B cell (primary cell): ENCODE measurements around the gene TRIP11. TPM values are rescaled to one million over a fixed set of nuclear protein-coding genes. Genes with fewer than 3 reads are reported as not detected.

Experiments
- ATAC-seq: fragments of 200-7000 bp; cut with Tn5 transposase; one replicate; pipeline ENCODE4 v1.10.0; 2021; ENCODE audit warnings: low read depth, mild to moderate bottlenecking, moderate number of reproducible peaks, moderate library complexity
- CTCF ChIA-PET: fragments of 350-600 bp; sonication (Branson Sonifier 250); formaldehyde crosslinking; loops from one replicate; lab custom pipeline; 2021; ENCODE audit warnings: antibody characterized with exemption, inconsistent platforms; lab: Charles Lee
- POLR2A ChIA-PET: fragments of 350-600 bp; sonication (Branson Sonifier 250); formaldehyde crosslinking; loops from one replicate; lab custom pipeline; 2021; ENCODE audit warnings: antibody characterized with exemption; lab: Charles Lee
- DNase-seq: peaks from one replicate; pipeline ENCODE4 v3.0.0; 2013
- H2AFZ ChIP-seq: 2 replicates; pipeline ENCODE4 v1.6.1; 2012; ENCODE audit warnings: mild to moderate bottlenecking, low read depth, low read length; ENCODE audit not compliant: insufficient read depth, poor library complexity, severe bottlenecking
- H3K27ac ChIP-seq, 2 donors: 1 replicate in 1 of 2; 2 replicates in 1 of 2; pipeline ENCODE4 v1.5.1; 2012 to 2013; ENCODE audit warnings: low read length in 2 of 2, mild to moderate bottlenecking in 2 of 2, moderate library complexity in 1 of 2
- H3K27me3 ChIP-seq, 4 experiments: fragments of 200-600 bp in 1 of 4; sonication (generic) in 1 of 4; replicated peaks in 1 of 4; 1 replicate in 2 of 4; 2 replicates in 2 of 4; pipeline versions ENCODE4 v1.6.1 to v1.7.0; 2013 to 2016; ENCODE audit warnings: low read length in 3 of 4, mild to moderate bottlenecking in 2 of 4, mixed read lengths in 1 of 4, moderate library complexity in 1 of 4; ENCODE audit not compliant: insufficient read depth in 4 of 4, control insufficient read depth in 3 of 4; ENCODE audit errors: control extremely low read depth in 1 of 4
- H3K36me3 ChIP-seq, 2 experiments: replicated peaks in 1 of 2; 1 replicate in 1 of 2; 2 replicates in 1 of 2; pipeline versions ENCODE4 v1.6.1 to v1.7.1; 2013; ENCODE audit warnings: low read length in 1 of 2; ENCODE audit not compliant: insufficient read depth in 2 of 2, control insufficient read depth in 1 of 2; ENCODE audit errors: control extremely low read depth in 1 of 2, extremely low read depth in 1 of 2
- H3K4me1 ChIP-seq, 2 donors: fragments of 200-600 bp in 1 of 2; sonication (generic) in 1 of 2; 1 replicate in 1 of 2; 2 replicates in 1 of 2; pipeline versions ENCODE4 v1.5.1 to v1.6.1; 2013 to 2017; ENCODE audit warnings: low read length in 2 of 2; ENCODE audit not compliant: control insufficient read depth in 2 of 2, insufficient read depth in 2 of 2
- H3K4me2 ChIP-seq: replicated peaks from 2 replicates; pipeline ENCODE3; 2012; ENCODE audit warnings: mild to moderate bottlenecking, low read depth, low read length; ENCODE audit not compliant: poor library complexity, severe bottlenecking
- H3K4me3 ChIP-seq, 5 experiments: fragments of 200-600 bp in 1 of 5; sonication (generic) in 1 of 5; 1 replicate in 3 of 5; 2 replicates in 2 of 5; pipeline versions ENCODE4 v1.5.1 to v1.7.0; 2011 to 2016; ENCODE audit warnings: low read length in 4 of 5, mild to moderate bottlenecking in 4 of 5, low read depth in 2 of 5, control low read depth in 1 of 5, moderate library complexity in 1 of 5; ENCODE audit not compliant: insufficient read depth in 1 of 5; ENCODE audit errors: control extremely low read depth in 1 of 5, extremely low read depth in 1 of 5
- H3K79me2 ChIP-seq: fragments of 200-600 bp; sonication (generic); one replicate; pipeline ENCODE4 v1.6.0; 2016; ENCODE audit warnings: low read length; ENCODE audit not compliant: control insufficient read depth, insufficient read depth
- H3K9ac ChIP-seq: fragments of 200-600 bp; sonication (generic); 2 replicates; pipeline ENCODE4 v1.6.1; 2017; ENCODE audit warnings: mild to moderate bottlenecking, low read length, moderate library complexity
- H3K9me3 ChIP-seq, 3 donors: one replicate each; pipeline versions ENCODE4 v1.6.1 to v1.7.1; 2013; ENCODE audit warnings: low read length in 2 of 3; ENCODE audit not compliant: control insufficient read depth in 2 of 3, insufficient read depth in 1 of 3; ENCODE audit errors: control extremely low read depth in 1 of 3
- H4K20me1 ChIP-seq: 2 replicates; pipeline ENCODE4 v1.6.0; 2012; ENCODE audit warnings: mild to moderate bottlenecking, low read length; ENCODE audit not compliant: insufficient read depth, control insufficient read depth, poor library complexity, severe bottlenecking
- H3K27ac Mint-ChIP-seq: one replicate; pipeline ENCODE4 v1.8.0; 2021; ENCODE audit warnings: mixed read lengths
- H3K27me3 Mint-ChIP-seq: one replicate; pipeline ENCODE4 v1.8.0; 2021; ENCODE audit warnings: mixed read lengths
- H3K4me1 Mint-ChIP-seq: one replicate; pipeline ENCODE4 v1.8.0; 2021; ENCODE audit warnings: mixed read lengths
- H3K4me3 Mint-ChIP-seq: one replicate; pipeline ENCODE4 v1.8.0; 2021; ENCODE audit warnings: mixed read lengths
- H3K9me3 Mint-ChIP-seq: one replicate; pipeline ENCODE4 v1.8.0; 2022; ENCODE audit warnings: mixed read lengths; ENCODE audit not compliant: insufficient read depth
- CTCF ChIP-seq: fragments of 200-600 bp; IDR thresholded peaks from one replicate; pipeline ENCODE4 v1.8.0; 2022; ENCODE audit warnings: antibody characterized with exemption, mild to moderate bottlenecking
- EZH2 ChIP-seq: IDR thresholded peaks from 2 replicates; pipeline ENCODE4 v1.6.1; 2012; ENCODE audit warnings: borderline replicate concordance, low read depth, mild to moderate bottlenecking, moderate library complexity, low read length; ENCODE audit not compliant: insufficient read depth, poor library complexity, severe bottlenecking
- WGBS: methylation state at CpG from one replicate; pipeline ENCODE4 v1.1.5; 2013; ENCODE audit warnings: missing lambda C conversion rate; ENCODE audit not compliant: insufficient coverage; 5-methylcytosine and 5-hydroxymethylcytosine counted together
- intact Hi-C: fragments of 100-400 bp; cut with micrococcal nuclease; formaldehyde crosslinking; loops from one replicate; pipeline ENCODE4 v1.10.0; 2022
- polyA plus RNA-seq: library from polyadenylated mRNA; depleted of rRNA; stranded (reverse); fragments of >200 nt; gene quantifications from 2 replicates; pipeline ENCODE4 v1.2.3, GENCODE V29; 2012
- total RNA-seq, 2 donors: library from RNA; stranded (reverse); fragments of 120-200 nt in 1 of 2; gene quantifications; 1 replicate in 1 of 2; 2 replicates in 1 of 2; pipeline versions ENCODE4 v1.2.3 to v1.2.4, GENCODE V29; 2013 to 2022

TRIP11 gene
- total and polyA plus RNA-seq, 2 donors (not counting 1 experiment from before 2014, with no cell fraction given): 6.4 to 62.2 TPM

GRCh38 chr14:92074555-92074954, 34.7 kb upstream of the TRIP11 start:
- no peak overlapping the region for H3K27ac Mint-ChIP-seq
- no peak for DNase-seq
- H3K4me3 Mint-ChIP-seq: no peak overlapping the region
- Histone ChIP-seq H3K9ac (no peak overlapping the region), H3K27me3 (no peaks in the 10 kb centered on the region), H3K36me3 (peaks cover 8 to 30% of the 10 kb centered on the region in 2 experiments), H3K79me2 (no peaks in the 10 kb centered on the region), H3K4me2 (no peak overlapping the region), H3K4me1 (no peaks in the 10 kb centered on the region), H3K9me3 (no peaks in the 10 kb centered on the region), H3K4me3 (no peak overlapping the region), H2AFZ (no peak overlapping the region), H4K20me1 (no peaks in the 10 kb centered on the region), H3K27ac (no peak overlapping the region)
- H3K27me3 Mint-ChIP-seq: no peaks in the 10 kb centered on the region
- H3K9me3 Mint-ChIP-seq: no peaks in the 10 kb centered on the region
- intact Hi-C loops: no loop called here
- ATAC-seq: no peak
- ChIA-PET POLR2A (no interaction called here), CTCF (interaction anchor here (0.7 kb wide), 1 partner anchor 743 kb away, joined by 4 read pairs; no protein-coding TSS in a partner anchor)
- TF ChIP-seq EZH2 (no peak), CTCF (no peak)
- H3K4me1 Mint-ChIP-seq: no peaks in the 10 kb centered on the region

- Histone ChIP-seq H3K9me3 (no peaks in the 10 kb centered on the region), H2AFZ (no peak overlapping the region), H3K9ac (no peak overlapping the region), H3K27ac (no peak overlapping the region), H3K36me3 (peaks cover 0 to 2% of the 10 kb centered on the region in 2 experiments), H3K27me3 (no peaks in the 10 kb centered on the region), H3K4me2 (no peak overlapping the region), H4K20me1 (no peaks in the 10 kb centered on the region), H3K4me3 (no peak overlapping the region), H3K79me2 (no peaks in the 10 kb centered on the region), H3K4me1 (no peaks in the 10 kb centered on the region)
- H3K27ac Mint-ChIP-seq: no peak overlapping the region
- ChIA-PET POLR2A (no interaction called here), CTCF (no interaction called here)
- no peak for TF ChIP-seq EZH2
- TF ChIP-seq CTCF: no peak
- no peak overlapping the region for H3K4me3 Mint-ChIP-seq
- no peaks in the 10 kb centered on the region for H3K9me3 Mint-ChIP-seq
- DNase-seq (no peak), ATAC-seq (no peak)
- H3K27me3 Mint-ChIP-seq: no peaks in the 10 kb centered on the region
- intact Hi-C loops: no loop called here
- WGBS: 89% methylated on average over 6 of the region's 9 CpGs
- H3K4me1 Mint-ChIP-seq: no peaks in the 10 kb centered on the region
Measured at GRCh38 chr14:92058006-92058917, 18.4 kb upstream of the TRIP11 start.
